Skeletal muscle satellite cell (primary cell): ENCODE measurements around the gene B3GNT7.
"Not testable (repeated sequence)": the region's sequence is repeated elsewhere in the genome, so short reads cannot be mapped to it uniquely, and the experiment has no call there.

Experiments
- H3K27me3 ChIP-seq: 2 replicates; pipeline ENCODE4 v1.7.0; 2013; ENCODE audit warnings: low read length; ENCODE audit not compliant: control insufficient read depth, insufficient read depth
- H3K36me3 ChIP-seq: 2 replicates; pipeline ENCODE4 v1.7.0; 2013; ENCODE audit warnings: mild to moderate bottlenecking, control low read depth, low read length; ENCODE audit not compliant: insufficient read depth
- H3K4me1 ChIP-seq: 2 replicates; pipeline ENCODE4 v1.7.0; 2013; ENCODE audit warnings: low read length; ENCODE audit not compliant: control insufficient read depth, insufficient read depth
- H3K4me2 ChIP-seq: 2 replicates; pipeline ENCODE4 v1.7.0; 2013; ENCODE audit warnings: mild to moderate bottlenecking, low read length
- H3K4me3 ChIP-seq: 2 replicates; pipeline ENCODE4 v1.7.0; 2013; ENCODE audit warnings: low read length
- H3K9ac ChIP-seq: 2 replicates; pipeline ENCODE4 v1.7.0; 2013; ENCODE audit warnings: mild to moderate bottlenecking, low read depth, low read length, moderate library complexity
- H3K9me3 ChIP-seq: replicated peaks from 2 replicates; pipeline ENCODE4 v1.7.0; 2013; ENCODE audit warnings: mild to moderate bottlenecking, control low read depth, low read length

B3GNT7 gene

DNA sequence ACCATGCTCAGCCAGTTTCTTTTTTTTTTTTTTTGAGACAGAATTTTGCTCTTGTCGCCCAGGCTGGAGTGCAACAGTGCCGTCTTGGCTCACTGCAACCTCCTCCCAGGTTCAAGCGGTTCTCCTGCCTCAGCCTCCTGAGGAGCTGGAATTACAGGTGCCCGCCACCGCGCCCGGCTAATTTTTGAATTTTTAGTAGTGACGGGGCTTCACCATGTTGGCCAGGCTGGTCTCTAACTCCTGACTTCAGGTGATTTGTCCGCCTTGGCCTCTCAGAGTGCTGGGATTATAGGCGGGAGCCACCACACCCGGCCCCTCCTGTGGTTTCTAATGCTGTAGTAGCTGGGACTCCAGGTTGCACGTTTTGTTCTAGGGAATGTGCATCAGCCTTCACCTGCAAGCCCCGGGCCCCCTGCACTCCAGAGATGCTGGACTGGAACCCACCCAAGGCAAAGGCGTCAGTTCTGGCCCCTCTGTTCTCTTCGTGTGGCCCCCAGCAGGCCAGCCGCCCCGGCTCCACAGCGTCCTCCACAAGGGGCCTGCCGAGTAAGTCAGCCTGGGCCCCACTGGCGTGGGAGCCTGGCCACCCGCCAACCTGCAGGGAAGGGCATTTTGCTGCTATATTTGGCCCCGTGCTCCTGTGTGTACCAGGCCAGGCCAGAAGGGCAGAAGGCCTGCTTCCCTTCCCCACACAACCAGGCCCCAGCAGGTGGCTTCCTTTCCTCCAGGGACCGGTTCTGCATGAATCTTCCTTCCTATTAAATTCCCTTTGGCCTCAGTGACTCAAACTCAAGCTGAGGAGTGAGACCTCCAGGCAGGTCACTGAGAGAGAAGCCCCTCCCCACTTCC is 25.7 kb upstream of the B3GNT7 start:
- Histone ChIP-seq H3K9ac (no peak overlapping the region), H3K9me3 (no peaks in the 10 kb centered on the region), H3K4me3 (no peak overlapping the region), H3K4me1 (peaks cover 7% of the 10 kb centered on the region), H3K4me2 (no peak overlapping the region), H3K36me3 (no peaks in the 10 kb centered on the region), H3K27me3 (no peaks in the 10 kb centered on the region)

DNA sequence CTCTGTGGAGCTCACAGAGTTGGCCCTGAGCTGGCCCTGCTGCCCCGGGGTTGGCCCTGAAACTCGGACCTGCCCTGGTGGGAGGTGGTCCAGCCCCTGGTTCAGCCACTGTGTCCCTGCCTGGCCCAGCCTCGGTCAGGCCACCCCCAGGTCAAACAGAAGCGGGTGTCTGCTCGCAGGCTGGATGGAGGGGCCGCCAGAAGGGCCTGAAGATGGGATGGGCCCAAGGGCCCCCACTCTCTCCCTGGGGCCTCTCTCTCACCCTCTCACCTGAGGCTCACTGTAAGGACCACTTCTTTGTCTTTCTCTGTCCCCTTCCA is 25.1 kb upstream of the B3GNT7 start:
- H3K36me3 ChIP-seq: no peaks in the 10 kb centered on the region
- no peak overlapping the region for H3K9ac ChIP-seq
- H3K27me3 ChIP-seq: no peaks in the 10 kb centered on the region
- peaks cover 2% of the 10 kb centered on the region for H3K4me1 ChIP-seq
- no peak overlapping the region for H3K4me2 ChIP-seq
- H3K9me3 ChIP-seq: no peaks in the 10 kb centered on the region
- H3K4me3 ChIP-seq: no peak overlapping the region

DNA sequence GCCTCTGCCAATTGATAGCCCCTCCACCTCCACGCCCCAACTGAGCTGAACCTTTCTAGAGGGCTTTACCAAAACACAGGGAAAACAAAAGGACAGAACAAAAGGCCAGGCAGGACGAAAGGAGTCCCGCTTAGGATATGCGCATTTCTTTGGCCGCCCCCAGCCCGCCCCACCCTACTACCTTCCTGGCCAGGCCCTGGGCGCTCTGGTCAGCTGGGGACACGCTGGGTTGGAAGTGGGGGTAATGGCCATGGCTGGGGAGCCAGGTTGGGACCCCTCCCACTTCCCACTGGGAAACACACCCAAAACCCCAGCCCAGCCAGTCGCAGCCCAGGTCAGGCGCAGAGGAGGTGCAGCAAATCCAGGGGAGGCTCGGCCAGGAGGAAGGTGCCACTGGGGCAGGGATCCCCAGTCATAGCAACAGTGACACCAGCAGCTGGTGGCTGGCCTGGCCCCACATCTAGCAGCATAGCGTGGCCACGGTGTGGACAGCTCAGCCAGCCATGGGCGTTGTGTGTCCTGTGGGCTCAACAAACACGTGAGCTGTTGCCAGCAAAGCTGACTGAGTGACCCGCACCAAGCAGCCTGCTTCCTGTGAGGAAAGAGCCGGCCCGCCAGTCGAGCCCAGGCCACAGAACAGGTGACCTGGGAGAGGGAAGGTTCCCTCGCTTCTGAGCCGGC is 24.6 kb upstream of the B3GNT7 start:
- H3K27me3 ChIP-seq: no peaks in the 10 kb centered on the region
- H3K4me3 ChIP-seq: no peak overlapping the region
- H3K9ac ChIP-seq: no peak overlapping the region
- no peaks in the 10 kb centered on the region for H3K36me3 ChIP-seq
- H3K9me3 ChIP-seq: no peaks in the 10 kb centered on the region
- H3K4me1 ChIP-seq: no peaks in the 10 kb centered on the region
- H3K4me2 ChIP-seq: no peak overlapping the region

DNA sequence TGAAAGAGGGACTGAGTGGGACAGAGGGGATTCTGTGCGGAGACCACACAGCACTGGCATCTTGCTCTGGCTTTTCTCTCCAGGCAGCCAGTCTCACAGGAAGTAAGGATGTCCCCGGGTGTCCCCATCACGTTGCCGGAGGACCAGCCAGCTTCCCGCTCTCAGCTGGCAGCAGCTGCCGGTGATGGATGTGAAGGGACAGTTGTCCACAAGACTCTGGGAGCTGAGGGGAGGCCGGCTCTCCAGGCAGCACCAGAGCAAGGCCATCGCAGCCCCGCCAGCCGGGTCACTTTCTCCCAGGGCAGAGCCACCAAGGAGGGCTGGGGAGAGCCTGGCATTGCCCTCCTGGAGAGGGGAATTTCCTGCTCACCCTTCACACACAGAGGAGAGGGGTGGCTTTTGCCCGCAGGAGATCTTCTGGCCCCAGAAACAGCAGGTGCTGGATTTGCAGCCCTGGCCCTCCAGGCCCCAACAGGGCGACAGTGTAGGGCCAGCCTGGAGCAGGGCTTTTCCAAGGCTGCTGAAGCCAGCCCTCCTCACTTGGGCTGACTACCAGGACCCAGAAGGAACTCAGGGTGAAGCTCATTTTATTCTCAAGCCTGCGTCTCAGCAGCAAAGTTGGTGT is 24.0 kb upstream of the B3GNT7 start:
- H3K4me1 ChIP-seq: no peaks in the 10 kb centered on the region
- no peak overlapping the region for H3K4me3 ChIP-seq
- H3K4me2 ChIP-seq: no peak overlapping the region
- no peaks in the 10 kb centered on the region for H3K9me3 ChIP-seq
- no peaks in the 10 kb centered on the region for H3K36me3 ChIP-seq
- no peaks in the 10 kb centered on the region for H3K27me3 ChIP-seq
- H3K9ac ChIP-seq: no peak overlapping the region

DNA sequence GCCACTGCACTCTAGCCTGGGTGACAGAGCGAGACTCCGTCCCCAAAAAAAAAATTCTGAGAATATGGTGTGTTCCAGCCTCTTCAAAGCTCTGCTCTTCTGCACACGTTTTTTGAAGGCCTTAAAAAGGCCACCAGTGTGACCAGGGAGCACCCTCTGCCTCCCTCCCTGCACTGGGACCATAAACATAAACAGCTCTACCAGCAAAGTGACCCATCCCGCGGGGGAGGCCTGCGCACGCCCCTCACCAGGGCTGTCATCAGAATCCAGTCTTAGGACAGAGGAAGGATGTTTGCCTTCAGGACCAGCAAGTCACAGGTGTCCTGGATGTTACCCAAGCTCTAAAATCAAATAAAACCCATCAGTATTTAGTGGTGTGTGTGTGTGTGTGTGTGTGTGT is 23.2 kb upstream of the B3GNT7 start:
- H3K4me2 ChIP-seq: no peak overlapping the region
- H3K4me1 ChIP-seq: no peaks in the 10 kb centered on the region
- H3K4me3 ChIP-seq: no peak overlapping the region
- H3K9ac ChIP-seq: no peak overlapping the region
- no peaks in the 10 kb centered on the region for H3K9me3 ChIP-seq
- H3K27me3 ChIP-seq: no peaks in the 10 kb centered on the region
- H3K36me3 ChIP-seq: no peaks in the 10 kb centered on the region

DNA sequence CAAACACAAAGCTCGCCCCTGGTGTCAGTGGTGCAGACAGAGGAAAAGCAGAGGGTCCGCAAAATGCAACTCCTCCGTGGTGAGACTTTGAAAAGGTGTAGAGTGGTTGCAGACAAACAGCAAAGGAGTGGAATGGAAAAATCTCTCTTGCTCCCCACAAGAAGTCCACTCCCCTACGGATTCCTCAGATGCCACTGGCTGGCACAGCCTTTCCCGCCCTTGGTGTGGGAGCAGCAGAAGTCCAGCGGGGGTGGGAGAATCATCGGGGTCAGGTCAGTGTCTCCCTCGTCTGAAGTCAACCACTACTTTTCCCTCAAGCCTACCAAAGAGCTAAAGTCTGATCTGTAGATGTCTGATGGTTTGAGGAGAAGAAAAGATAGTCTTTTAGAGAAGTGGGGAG is 22.3 kb upstream of the B3GNT7 start:
- Histone ChIP-seq H3K36me3 (no peaks in the 10 kb centered on the region), H3K4me1 (no peaks in the 10 kb centered on the region), H3K9me3 (no peaks in the 10 kb centered on the region), H3K27me3 (no peaks in the 10 kb centered on the region), H3K4me3 (no peak overlapping the region), H3K9ac (no peak overlapping the region), H3K4me2 (no peak overlapping the region)

DNA sequence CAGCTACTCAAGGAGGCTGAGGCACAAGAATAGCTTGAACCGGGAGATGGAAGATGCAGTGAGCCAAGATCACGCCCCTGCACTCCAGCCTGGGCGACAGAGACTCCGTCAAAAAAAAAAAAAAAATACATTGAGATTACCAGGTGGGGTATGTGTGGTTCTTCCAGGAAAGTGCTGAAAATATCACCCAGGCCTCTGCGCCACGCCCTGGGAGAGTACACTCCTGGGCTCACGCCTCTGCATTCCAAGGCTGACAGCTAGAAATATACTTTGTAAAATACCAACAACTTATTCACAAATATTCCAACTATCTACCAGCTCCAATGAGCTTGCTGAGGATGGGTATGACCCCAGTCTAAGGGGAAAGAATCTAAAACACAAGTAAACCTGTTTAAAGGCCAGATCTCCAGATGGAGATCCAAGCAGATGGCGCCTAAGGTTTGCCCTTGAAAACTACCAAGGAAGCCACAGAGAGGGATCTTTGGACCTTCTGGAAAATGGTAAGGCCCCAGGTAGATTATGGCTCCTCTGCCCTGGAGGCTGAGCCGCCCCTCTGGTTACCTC is 21.6 kb upstream of the B3GNT7 start:
- Histone ChIP-seq H3K4me1 (no peaks in the 10 kb centered on the region), H3K36me3 (no peaks in the 10 kb centered on the region), H3K4me3 (no peak overlapping the region), H3K4me2 (no peak overlapping the region), H3K27me3 (no peaks in the 10 kb centered on the region), H3K9me3 (no peaks in the 10 kb centered on the region), H3K9ac (no peak overlapping the region)

DNA sequence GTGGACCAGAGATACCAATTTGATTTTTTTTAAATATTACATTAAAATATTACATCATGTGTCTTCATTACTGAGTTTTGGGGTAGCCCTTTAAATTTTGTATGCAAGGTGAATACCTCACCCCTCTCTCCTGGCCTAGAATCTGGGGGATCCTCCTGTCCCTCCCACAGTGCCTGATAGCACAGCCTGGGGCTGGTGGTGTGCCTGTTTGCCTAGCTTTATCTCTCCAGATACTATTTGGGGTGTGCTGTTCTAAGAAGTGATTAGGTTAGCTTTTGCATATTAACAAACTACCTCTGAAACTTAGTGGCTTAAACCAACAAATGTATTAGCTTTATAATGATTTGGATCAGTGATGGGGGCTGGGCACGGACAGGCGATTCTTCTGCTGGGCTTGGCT is 20.7 kb upstream of the B3GNT7 start:
- H3K9ac ChIP-seq: no peak overlapping the region
- H3K4me2 ChIP-seq: no peak overlapping the region
- no peaks in the 10 kb centered on the region for H3K9me3 ChIP-seq
- H3K4me1 ChIP-seq: no peaks in the 10 kb centered on the region
- no peaks in the 10 kb centered on the region for H3K36me3 ChIP-seq
- no peaks in the 10 kb centered on the region for H3K27me3 ChIP-seq
- no peak overlapping the region for H3K4me3 ChIP-seq

DNA sequence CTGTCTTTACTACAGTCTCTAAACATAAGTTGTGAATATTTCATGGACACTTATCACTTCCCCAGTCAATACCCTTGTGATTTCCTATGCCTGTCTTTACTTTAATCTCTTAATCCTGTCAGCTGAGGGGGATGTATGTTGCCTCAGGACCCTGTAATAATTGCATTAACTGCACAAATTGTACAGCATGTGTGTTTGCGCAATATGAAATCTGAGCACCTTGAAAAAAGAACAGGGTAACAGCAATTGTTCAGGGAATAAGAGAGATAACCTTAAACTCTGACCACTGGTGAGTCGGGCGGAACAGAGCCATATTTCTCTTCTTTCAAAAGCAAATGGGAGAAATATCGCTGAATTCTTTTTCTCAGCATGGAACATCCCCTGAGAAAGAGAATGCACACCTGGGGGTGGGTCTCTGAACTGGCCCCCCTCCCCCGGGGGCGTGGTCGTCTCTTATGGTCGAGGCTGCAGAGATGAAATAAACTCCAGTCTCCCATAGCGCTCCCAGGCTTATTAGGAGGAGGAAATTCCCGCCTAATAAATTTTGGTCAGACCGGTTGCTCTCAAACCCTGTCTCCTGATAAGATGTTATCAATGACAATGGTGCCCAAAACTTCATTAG is 19.4 kb upstream of the B3GNT7 start:
- not testable (repeated sequence) for H3K27me3 ChIP-seq, H3K36me3 ChIP-seq, H3K4me1 ChIP-seq, H3K9ac ChIP-seq, H3K4me2 ChIP-seq, H3K4me3 ChIP-seq, H3K9me3 ChIP-seq

DNA sequence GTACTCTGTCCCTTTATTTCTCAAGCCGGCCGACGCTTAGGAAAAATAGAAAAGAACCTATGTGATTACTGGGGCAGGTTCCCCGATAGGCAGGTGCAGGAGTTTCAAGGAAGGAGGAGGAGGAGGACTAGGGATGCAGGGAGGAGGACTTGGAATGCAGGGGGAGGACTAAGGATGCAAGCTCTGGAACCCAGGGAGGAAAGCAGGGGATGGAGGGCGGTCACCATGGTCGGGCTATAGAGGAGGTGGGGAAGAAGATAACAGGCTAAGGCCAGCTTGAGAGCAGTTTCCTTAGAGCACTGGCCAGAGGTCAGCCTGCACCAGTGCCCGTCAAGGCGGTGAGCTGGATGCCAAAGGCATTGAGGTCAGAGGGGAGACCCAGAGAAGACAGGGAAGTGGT is 18.7 kb upstream of the B3GNT7 start:
- Histone ChIP-seq H3K36me3 (no peaks in the 10 kb centered on the region), H3K4me3 (no peak overlapping the region), H3K9ac (no peak overlapping the region), H3K4me2 (no peak overlapping the region), H3K9me3 (no peaks in the 10 kb centered on the region), H3K4me1 (no peaks in the 10 kb centered on the region), H3K27me3 (no peaks in the 10 kb centered on the region)

DNA sequence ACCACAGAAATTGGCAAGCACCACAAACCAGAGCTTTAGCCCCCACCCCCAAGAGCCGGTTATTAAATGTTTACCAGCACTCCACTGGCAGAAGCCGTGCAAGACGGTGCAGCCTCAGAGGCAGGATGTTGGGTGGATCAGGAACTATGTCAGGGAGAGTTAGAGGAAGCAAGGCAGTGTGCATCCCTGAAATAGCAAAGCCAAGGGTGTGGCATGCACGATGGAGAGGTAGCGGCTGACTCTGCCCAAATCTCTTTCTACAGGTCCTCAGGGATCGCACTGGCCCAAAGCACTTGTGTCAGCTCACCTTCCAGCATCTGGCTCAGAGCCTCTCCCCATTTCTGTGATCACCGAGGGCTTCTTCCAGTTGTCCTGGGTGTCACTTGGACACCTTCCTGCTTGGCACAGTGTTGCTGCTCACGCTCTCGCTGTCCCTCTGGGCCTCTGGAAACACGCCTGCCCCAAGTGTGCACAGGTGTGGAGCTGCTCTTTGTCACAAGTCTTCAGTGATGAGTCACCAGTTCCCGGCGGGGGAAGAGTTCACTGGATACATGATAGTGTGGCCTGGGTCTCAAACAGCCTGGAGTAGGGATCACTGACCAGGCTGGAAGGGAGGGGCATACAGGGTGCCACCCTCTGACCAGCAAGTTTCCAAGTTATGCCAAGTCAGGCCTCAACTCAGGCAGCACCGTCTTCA is 17.3 kb upstream of the B3GNT7 start:
- H3K4me2 ChIP-seq: no peak overlapping the region

More for the DNA sequence above, 17.3 kb upstream of the B3GNT7 start:
- Histone ChIP-seq H3K4me3 (no peak overlapping the region), H3K9ac (no peak overlapping the region), H3K9me3 (no peaks in the 10 kb centered on the region), H3K36me3 (no peaks in the 10 kb centered on the region), H3K4me1 (no peaks in the 10 kb centered on the region), H3K27me3 (no peaks in the 10 kb centered on the region)
